Neural progenitor cell (in vitro differentiated cells): ENCODE data around the gene PDGFC. TPM values are rescaled to one million over a fixed set of nuclear protein-coding genes. Genes with fewer than 3 reads are reported as not detected.

ENCODE experiments used
- DNase-seq: peaks from one replicate; pipeline ENCODE4 v3.0.0-alpha.2; 2016; ENCODE audit warnings: low spot score
- H2AFZ ChIP-seq: fragments of 200-600 bp; sonication (generic); replicated peaks from 2 replicates; pipeline ENCODE4 v1.6.1; 2016; ENCODE audit warnings: antibody characterized with exemption
- H3F3A ChIP-seq: fragments of 200-600 bp; sonication (generic); 2 replicates; pipeline ENCODE4 v1.6.1; 2016; ENCODE audit warnings: antibody characterized with exemption, low read depth
- H3K27ac ChIP-seq: fragments of 200-600 bp; sonication (generic); 2 replicates; pipeline ENCODE4 v1.5.1; 2016; ENCODE audit warnings: mild to moderate bottlenecking
- H3K27me3 ChIP-seq: fragments of 200-600 bp; sonication (generic); 2 replicates; pipeline ENCODE4 v1.6.1; 2016; ENCODE audit warnings: mild to moderate bottlenecking, moderate library complexity
- H3K36me3 ChIP-seq: fragments of 200-600 bp; sonication (generic); 2 replicates; pipeline ENCODE4 v1.5.1; 2016
- H3K4me1 ChIP-seq: fragments of 200-600 bp; sonication (generic); 2 replicates; pipeline ENCODE4 v1.6.1; 2016; ENCODE audit warnings: mixed run types
- H3K4me2 ChIP-seq: fragments of 200-600 bp; sonication (generic); 2 replicates; pipeline ENCODE4 v1.6.1; 2016
- H3K4me3 ChIP-seq: fragments of 200-600 bp; sonication (generic); 2 replicates; pipeline ENCODE4 v1.5.1; 2016
- H3K79me2 ChIP-seq: fragments of 200-600 bp; sonication (generic); 2 replicates; pipeline ENCODE4 v1.6.1; 2016; ENCODE audit warnings: low read depth
- H3K9ac ChIP-seq: fragments of 200-600 bp; sonication (generic); 2 replicates; pipeline ENCODE4 v1.6.1; 2016
- H3K9me3 ChIP-seq: fragments of 200-600 bp; sonication (generic); 2 replicates; pipeline ENCODE4 v1.5.1; 2016; ENCODE audit warnings: low read depth
- H4K20me1 ChIP-seq: fragments of 200-600 bp; sonication (generic); 2 replicates; pipeline ENCODE4 v1.6.1; 2016; ENCODE audit warnings: low read depth
- H3K27ac Mint-ChIP-seq: 3 replicates; pipeline ENCODE4 v1.8.0; 2021; ENCODE audit warnings: mixed read lengths
- H3K27me3 Mint-ChIP-seq: 2 replicates; pipeline ENCODE4 v1.8.0; 2022; ENCODE audit warnings: low read depth, mild to moderate bottlenecking, inconsistent platforms, moderate library complexity, mixed read lengths; ENCODE audit not compliant: insufficient read depth
- H3K36me3 Mint-ChIP-seq: 3 replicates; pipeline ENCODE4 v1.8.0; 2021; ENCODE audit warnings: mixed read lengths
- H3K4me1 Mint-ChIP-seq: 3 replicates; pipeline ENCODE4 v1.8.0; 2021; ENCODE audit warnings: mixed read lengths
- H3K4me3 Mint-ChIP-seq: 3 replicates; pipeline ENCODE4 v1.8.0; 2021; ENCODE audit warnings: mild to moderate bottlenecking, moderate library complexity, mixed read lengths
- H3K9me3 Mint-ChIP-seq: 3 replicates; pipeline ENCODE4 v1.8.0; 2020; ENCODE audit warnings: mixed read lengths
- EZH2 ChIP-seq: fragments of 200-600 bp; sonication (generic); IDR thresholded peaks from 2 replicates; pipeline ENCODE4 v1.6.1; 2017; ENCODE audit warnings: antibody characterized with exemption, mild to moderate bottlenecking, moderate library complexity
- EZH2phosphoT487 ChIP-seq: fragments of 200-600 bp; sonication (generic); IDR thresholded peaks from 2 replicates; pipeline ENCODE4 v1.6.1; 2017; ENCODE audit warnings: antibody characterized with exemption
- total RNA-seq: library from RNA; depleted of rRNA; stranded (reverse); fragments of >200 nt; gene quantifications from 2 replicates; pipeline ENCODE4 v1.2.3, GENCODE V29; 2015; ENCODE audit warnings: low replicate concordance
- TF ChIP-seq, protein P1 (sequence below): fragments of 200-600 bp; sonication (generic); IDR thresholded peaks from 2 replicates; pipeline ENCODE4 v1.5.1; 2017; ENCODE audit warnings: antibody characterized with exemption, mild to moderate bottlenecking

Gene PDGFC
- total RNA-seq, 1 donor from 2014 or later: 4.7 TPM

DNA sequence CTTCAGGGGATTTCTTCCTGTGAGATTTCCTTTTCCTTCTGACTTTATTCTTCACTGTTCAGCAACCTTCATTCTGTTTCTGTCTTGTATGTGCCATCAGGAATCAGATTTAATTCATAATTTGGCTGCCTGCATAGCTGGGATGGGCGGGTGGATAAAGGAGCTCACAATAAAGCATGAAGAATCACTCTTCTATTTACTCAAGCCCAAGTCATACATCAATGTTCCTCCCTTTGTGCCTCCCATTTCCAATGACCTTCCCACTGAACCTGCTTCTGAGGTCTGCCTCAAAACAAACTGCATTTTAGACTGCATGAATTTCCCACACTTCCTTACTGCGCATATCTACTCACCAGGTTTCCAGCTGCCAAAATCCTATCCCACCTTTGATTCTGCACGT lies 14.0 kb downstream of the PDGFC start:
- no peak overlapping the region for H3K27ac ChIP-seq
- TF ChIP-seq EZH2phosphoT487 (no peak), EZH2 (no peak)
- TF ChIP-seq, protein P1, sequence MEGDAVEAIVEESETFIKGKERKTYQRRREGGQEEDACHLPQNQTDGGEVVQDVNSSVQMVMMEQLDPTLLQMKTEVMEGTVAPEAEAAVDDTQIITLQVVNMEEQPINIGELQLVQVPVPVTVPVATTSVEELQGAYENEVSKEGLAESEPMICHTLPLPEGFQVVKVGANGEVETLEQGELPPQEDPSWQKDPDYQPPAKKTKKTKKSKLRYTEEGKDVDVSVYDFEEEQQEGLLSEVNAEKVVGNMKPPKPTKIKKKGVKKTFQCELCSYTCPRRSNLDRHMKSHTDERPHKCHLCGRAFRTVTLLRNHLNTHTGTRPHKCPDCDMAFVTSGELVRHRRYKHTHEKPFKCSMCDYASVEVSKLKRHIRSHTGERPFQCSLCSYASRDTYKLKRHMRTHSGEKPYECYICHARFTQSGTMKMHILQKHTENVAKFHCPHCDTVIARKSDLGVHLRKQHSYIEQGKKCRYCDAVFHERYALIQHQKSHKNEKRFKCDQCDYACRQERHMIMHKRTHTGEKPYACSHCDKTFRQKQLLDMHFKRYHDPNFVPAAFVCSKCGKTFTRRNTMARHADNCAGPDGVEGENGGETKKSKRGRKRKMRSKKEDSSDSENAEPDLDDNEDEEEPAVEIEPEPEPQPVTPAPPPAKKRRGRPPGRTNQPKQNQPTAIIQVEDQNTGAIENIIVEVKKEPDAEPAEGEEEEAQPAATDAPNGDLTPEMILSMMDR: no peak
- H3K4me1 Mint-ChIP-seq: peaks cover 24% of the 10 kb centered on the region

DNA sequence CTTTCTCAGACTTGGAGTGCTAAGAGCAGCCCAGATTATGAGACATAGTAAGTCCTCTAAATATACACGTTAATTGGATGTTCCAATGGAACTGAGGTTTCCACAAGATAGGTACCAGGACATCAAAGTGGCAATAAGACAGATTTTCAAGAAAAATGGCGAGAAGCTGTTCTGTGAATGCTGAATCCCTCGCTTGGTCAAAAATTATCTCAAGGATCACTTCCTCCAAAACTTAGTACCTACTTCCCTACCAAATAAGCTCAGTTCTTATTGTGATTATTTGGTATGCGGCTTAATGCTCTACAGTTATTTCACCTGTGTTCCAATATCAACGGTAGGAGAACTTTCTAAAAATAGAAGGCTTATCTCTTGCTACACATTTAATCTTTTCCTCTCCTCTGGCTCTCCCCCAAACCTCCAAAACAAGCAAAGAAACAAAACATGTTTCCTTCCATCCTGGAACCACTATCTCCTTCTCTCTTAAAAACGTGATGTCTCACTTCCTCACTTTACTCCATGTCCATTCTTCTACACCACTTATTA lies 14.7 kb downstream of the PDGFC start:
- Mint-ChIP-seq H3K27ac (no peak overlapping the region), H3K4me1 (peaks cover 18% of the 10 kb centered on the region), H3K27me3 (peaks cover 2% of the 10 kb centered on the region), H3K9me3 (peaks cover 2% of the 10 kb centered on the region), H3K36me3 (peaks cover 16% of the 10 kb centered on the region), H3K4me3 (no peak overlapping the region)
- no peaks in the 10 kb centered on the region for H3K27me3 ChIP-seq
- no peak for TF ChIP-seq EZH2phosphoT487
- TF ChIP-seq EZH2: no peak
- TF ChIP-seq, protein P1: no peak
- H3K4me1 ChIP-seq: peaks cover 3% of the 10 kb centered on the region
- H3K4me2 ChIP-seq: no peak overlapping the region
- H3K9me3 ChIP-seq: no peaks in the 10 kb centered on the region
- H3K4me3 ChIP-seq: no peak overlapping the region
- H3K9ac ChIP-seq: no peak overlapping the region
- H3F3A ChIP-seq: no peaks in the 10 kb centered on the region
- DNase-seq: no peak
- H2AFZ ChIP-seq: no peak overlapping the region
- H3K36me3 ChIP-seq: no peaks in the 10 kb centered on the region
- no peak overlapping the region for H3K27ac ChIP-seq
- no peaks in the 10 kb centered on the region for H4K20me1 ChIP-seq
- no peaks in the 10 kb centered on the region for H3K79me2 ChIP-seq

More for the DNA sequence above, 14.0 kb downstream of the PDGFC start:
- Mint-ChIP-seq H3K9me3 (peaks cover 2% of the 10 kb centered on the region), H3K4me3 (no peak overlapping the region), H3K27ac (no peak overlapping the region), H3K27me3 (peaks cover 2% of the 10 kb centered on the region), H3K36me3 (peaks cover 16% of the 10 kb centered on the region)
- no peak overlapping the region for H3K4me2 ChIP-seq
- no peaks in the 10 kb centered on the region for H4K20me1 ChIP-seq
- no peaks in the 10 kb centered on the region for H3K27me3 ChIP-seq
- no peaks in the 10 kb centered on the region for H3K36me3 ChIP-seq
- H3K4me1 ChIP-seq: peaks cover 3% of the 10 kb centered on the region
- DNase-seq: no peak
- H3F3A ChIP-seq: no peaks in the 10 kb centered on the region
- no peaks in the 10 kb centered on the region for H3K79me2 ChIP-seq
- no peak overlapping the region for H3K9ac ChIP-seq
- H3K4me3 ChIP-seq: no peak overlapping the region
- no peaks in the 10 kb centered on the region for H3K9me3 ChIP-seq
- H2AFZ ChIP-seq: no peak overlapping the region

DNA sequence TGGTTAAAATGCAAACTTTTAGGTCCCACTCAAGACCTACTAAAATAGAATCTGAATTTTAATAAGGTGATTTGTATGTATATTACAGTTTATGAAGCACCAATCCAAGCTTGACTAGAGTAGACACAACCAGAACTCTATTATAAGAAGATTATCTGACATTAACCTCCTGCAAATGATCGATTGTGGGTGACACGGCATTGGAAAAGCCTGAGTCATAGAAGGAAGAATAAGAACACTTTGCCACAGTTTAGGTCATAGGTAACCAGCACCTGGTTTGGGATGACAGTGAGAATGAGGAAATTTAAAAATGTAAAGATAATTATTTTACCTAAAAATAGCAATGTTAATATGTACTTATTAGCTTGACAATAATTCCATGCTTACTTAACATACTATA lies 15.2 kb downstream of the PDGFC start:
- TF ChIP-seq EZH2phosphoT487 (no peak), EZH2 (no peak)
- TF ChIP-seq, protein P1: no peak
- Histone ChIP-seq H3K9ac (no peak overlapping the region), H3K4me3 (no peak overlapping the region), H4K20me1 (no peaks in the 10 kb centered on the region), H3K79me2 (no peaks in the 10 kb centered on the region), H3K27ac (no peak overlapping the region), H3K36me3 (no peaks in the 10 kb centered on the region), H3K27me3 (no peaks in the 10 kb centered on the region), H3K4me1 (peaks cover 3% of the 10 kb centered on the region), H2AFZ (no peak overlapping the region), H3K4me2 (no peak overlapping the region), H3K9me3 (no peaks in the 10 kb centered on the region), H3F3A (no peaks in the 10 kb centered on the region)
- peaks cover 12% of the 10 kb centered on the region for H3K4me1 Mint-ChIP-seq
- DNase-seq: no peak
- H3K27me3 Mint-ChIP-seq: peaks cover 2% of the 10 kb centered on the region
- peaks cover 16% of the 10 kb centered on the region for H3K36me3 Mint-ChIP-seq
- H3K9me3 Mint-ChIP-seq: peaks cover 2% of the 10 kb centered on the region
- no peak overlapping the region for H3K27ac Mint-ChIP-seq
- H3K4me3 Mint-ChIP-seq: no peak overlapping the region
